GM21737 (cell line): ENCODE measurements around the gene MAP1B.

ENCODE experiments used
- ATAC-seq: cut with Tn5 transposase; IDR thresholded peaks from one replicate; pipeline ENCODE4 v1.9.1; 2021; ENCODE audit warnings: mild to moderate bottlenecking, moderate library complexity; ENCODE audit not compliant: unreplicated experiment

The MAP1B gene

GRCh38 chr5:72096602-72097188 lies 10.6 kb upstream of the MAP1B start:
- no peak for ATAC-seq

- no peak for ATAC-seq
These were observed 5.4 kb upstream of the MAP1B start for GRCh38 chr5:72101828-72102227.

- no peak for ATAC-seq
These were observed 501 bp upstream of the MAP1B start for GRCh38 chr5:72106817-72107130.

- ATAC-seq: no peak
These were observed 576 bp downstream of the MAP1B start for GRCh38 chr5:72107901-72108201.

GRCh38 chr5:72108202-72109061 lies 1.2 kb downstream of the MAP1B start:
- no peak for ATAC-seq

GRCh38 chr5:72109062-72109411 lies 1.8 kb downstream of the MAP1B start:
- ATAC-seq: no peak

- no peak for ATAC-seq
These were observed 2.4 kb downstream of the MAP1B start for GRCh38 chr5:72109625-72110024.

- ATAC-seq: no peak
These were observed 3.2 kb downstream of the MAP1B start for GRCh38 chr5:72110394-72111013.

- ATAC-seq: no peak
These were observed 5.1 kb downstream of the MAP1B start for GRCh38 chr5:72112389-72112788.

GRCh38 chr5:72114629-72115028 lies 7.4 kb downstream of the MAP1B start:
- ATAC-seq: no peak

GRCh38 chr5:72115296-72115695 lies 8.0 kb downstream of the MAP1B start:
- no peak for ATAC-seq

- no peak for ATAC-seq
These were observed 10.0 kb downstream of the MAP1B start for GRCh38 chr5:72117307-72117706.

GRCh38 chr5:72121052-72121779 lies 13.9 kb downstream of the MAP1B start:
- no peak for ATAC-seq

GRCh38 chr5:72121780-72122445 lies 14.6 kb downstream of the MAP1B start:
- no peak for ATAC-seq

- no peak for ATAC-seq
These were observed 15.3 kb downstream of the MAP1B start for GRCh38 chr5:72122602-72123001.

GRCh38 chr5:72123764-72124376 lies 16.6 kb downstream of the MAP1B start:
- no peak for ATAC-seq

- no peak for ATAC-seq
These were observed 18.1 kb downstream of the MAP1B start for GRCh38 chr5:72125271-72125940.

- no peak for ATAC-seq
These were observed 18.8 kb downstream of the MAP1B start for GRCh38 chr5:72125941-72126620.

- no peak for ATAC-seq
These were observed 19.5 kb downstream of the MAP1B start for GRCh38 chr5:72126796-72127195.

GRCh38 chr5:72129725-72130124 lies 22.4 kb downstream of the MAP1B start:
- no peak for ATAC-seq
